ENCODE measurements around the gene RRAS2.
"Not testable (repeated sequence)": the region's sequence is repeated elsewhere in the genome, so short reads cannot be mapped to it uniquely, and the experiment has no call there.

The RRAS2 gene

DNA sequence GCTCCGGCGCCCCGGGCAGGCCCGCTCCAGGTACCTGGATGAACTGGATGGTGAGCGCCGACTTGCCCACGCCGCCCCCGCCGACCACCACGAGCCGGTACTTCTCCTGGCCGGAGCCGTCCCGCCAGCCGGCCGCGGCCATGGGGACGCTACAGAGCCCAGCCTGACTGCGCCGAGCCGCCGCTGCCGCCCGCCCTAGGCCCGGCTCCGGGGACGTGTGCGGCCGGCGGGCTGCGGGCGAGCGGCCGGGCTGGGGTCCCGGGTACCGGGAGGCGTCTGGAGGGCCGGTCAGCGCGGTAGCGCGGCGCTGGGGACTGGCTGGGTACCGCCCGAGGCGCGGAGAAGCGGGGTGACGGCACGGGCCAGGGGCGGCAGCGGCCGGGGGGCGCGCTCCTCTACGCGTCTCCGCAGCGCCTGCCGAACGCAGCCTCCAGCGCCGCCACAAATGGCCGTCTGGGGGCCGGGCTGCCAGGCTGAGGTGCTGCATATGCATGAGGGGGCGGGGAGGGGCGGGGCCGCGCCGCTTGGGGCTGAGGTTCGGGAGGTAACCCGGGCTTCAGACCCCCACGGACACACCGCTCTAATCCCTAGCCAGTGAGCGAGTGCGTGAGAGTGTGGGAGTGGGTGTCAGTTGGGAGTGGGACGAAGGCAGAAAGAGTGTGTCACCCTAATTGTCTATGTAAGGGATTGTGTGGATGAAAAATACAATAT lies at the start of gene RRAS2:
RRAS2 (minus strand) TSS at position 455 of the 711 bp plus-strand sequence; CDS start at position 142, 313 bp downstream.
- DNase-seq, result peak; percentile 37

DNA sequence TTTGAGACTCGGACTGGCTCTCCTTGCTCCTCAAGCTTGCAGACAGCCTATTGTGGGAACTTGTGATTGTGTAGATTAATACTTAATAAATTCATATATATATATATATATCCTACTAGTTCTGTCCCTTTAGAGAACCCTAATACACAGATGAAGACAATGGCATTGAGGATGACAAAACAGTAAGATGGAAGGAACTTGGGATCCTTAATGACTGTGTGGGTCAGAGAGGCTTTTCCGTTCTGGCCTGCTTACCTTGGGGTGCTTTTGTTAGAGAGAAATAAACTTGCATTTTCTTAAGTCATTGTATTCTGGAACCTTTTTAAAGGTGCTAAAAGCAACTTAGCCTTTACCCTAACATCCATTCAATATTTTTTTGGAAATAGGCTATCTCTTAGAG lies 49.6 kb upstream of the RRAS2 start:
- DNase-seq, result no peak

DNA sequence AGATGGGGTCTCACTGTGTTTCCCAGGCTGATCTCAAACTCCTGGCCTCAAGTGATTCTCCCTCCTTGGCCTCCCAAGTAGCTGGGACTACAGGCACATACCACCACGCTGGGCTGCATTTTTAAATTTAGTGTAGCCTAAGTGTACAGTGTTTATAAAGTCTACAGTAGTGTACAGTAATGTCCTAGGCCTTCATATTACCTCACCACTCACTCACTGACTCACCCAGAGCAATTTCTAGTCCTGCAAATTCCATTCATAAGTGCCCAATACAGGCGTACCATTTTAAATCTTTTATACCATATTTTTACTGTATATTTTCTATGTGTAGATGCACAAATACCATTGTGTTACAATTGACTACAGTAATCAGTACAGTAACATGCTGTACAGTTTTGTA lies 47.1 kb upstream of the RRAS2 start:
- DNase-seq, result not testable (repeated sequence)

DNA sequence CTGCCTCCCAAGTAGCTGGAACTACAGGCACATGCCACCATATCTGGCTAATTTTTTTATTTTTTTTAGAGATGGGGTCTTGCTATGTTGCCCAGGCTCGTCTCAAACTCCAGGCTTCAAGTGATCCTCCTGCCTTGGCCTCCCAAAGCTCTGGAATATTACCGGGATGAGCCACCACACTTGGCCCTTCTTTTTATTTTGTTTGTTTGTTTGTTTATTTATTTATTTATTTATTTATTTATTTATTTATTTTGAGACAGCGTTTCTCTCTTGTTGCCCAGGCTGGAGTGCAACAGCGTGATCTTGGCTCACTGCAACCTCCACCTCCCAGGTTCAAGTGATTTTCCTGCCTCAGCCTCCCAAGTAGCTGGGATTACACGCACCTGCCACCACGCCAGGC lies 44.5 kb upstream of the RRAS2 start:
- DNase-seq, result not testable (repeated sequence)

- no peak for DNase-seq
Measured at GRCh38 chr11:14399087-14399486, 40.1 kb upstream of the RRAS2 start.

DNA sequence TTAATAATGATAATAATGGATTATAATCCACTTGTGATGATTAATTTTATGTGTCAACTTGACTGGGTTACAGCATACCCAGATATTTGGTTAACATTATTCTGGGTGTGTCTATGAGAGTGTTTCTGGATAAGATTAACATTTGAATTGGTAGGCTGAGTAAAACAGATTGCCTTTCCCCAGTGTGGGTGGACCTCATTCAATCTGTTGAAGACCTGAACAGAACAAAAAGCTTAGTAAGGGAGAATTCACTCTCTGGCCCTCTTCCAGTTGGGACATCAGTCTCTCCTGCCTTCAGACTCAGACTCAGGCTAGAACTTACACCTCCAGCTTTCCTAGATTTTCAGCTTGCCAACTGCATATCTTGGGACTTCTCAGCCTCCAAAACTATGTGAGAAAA lies 37.3 kb upstream of the RRAS2 start:
- DNase-seq, result no peak

DNA sequence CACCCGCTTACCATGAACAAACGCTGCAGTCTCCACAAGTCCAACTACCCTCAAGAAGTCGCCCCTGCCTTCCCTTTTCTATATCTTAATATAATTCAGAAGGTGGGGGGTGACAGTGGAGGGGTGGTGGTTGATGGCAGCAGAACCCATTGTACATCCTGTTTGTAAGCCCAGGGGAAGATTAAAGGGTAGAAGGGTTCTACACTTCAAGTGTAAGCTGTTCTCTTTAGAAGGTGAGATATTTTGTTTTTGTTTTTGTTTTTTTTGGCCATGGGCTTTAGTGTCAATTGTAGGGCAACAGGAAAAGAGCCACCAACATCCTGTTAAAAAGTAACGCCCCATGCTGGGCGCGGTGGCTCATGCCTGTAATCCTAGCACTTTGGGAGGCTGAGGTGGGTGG lies 34.9 kb upstream of the RRAS2 start:
- no peak for DNase-seq

GRCh38 chr11:14393129-14393528 lies 34.1 kb upstream of the RRAS2 start:
- DNase-seq, result no peak

- DNase-seq, result no peak
Measured at GRCh38 chr11:14390669-14391068, 31.7 kb upstream of the RRAS2 start.

GRCh38 chr11:14388352-14388751 lies 29.4 kb upstream of the RRAS2 start:
- no peak for DNase-seq

- no peak for DNase-seq
Measured at GRCh38 chr11:14386895-14387480, 28.0 kb upstream of the RRAS2 start.

DNA sequence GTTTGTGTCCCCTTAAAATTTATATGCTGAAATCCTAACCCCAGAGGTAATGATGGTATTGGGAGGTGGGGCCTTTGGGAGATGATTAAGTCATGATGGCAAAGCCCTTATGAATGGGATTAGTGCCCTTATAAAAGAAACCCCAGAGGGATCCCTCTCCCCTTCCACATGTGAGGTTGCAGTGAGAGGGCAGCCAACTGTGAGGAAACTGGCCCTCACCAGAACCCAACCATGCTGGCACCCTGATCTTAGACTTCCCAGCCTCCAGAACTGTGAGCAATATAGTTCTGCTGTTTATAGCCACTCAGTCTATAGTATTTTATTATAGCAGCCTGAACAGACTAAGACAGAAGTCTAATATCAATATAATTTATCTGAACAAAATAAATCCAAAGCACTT lies 27.1 kb upstream of the RRAS2 start:
- DNase-seq, result no peak

DNA sequence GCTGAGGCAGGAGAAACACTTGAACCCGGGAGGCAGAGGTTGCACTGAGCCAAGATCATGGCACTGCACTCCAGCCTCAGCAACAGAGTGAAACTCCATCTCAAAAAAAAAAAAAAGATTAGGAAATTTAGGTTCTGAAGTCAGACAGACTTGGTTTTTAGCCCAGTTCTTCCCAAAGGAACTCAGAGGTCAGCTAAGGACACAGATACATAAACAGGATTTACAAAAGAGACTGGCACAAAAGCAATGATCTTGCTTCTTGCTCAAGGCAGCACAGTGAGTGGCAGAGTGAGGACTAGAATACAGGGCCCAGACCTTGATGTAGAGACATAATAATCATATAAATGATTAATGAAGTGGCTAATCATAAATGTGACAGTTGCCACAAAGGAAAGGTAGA lies 25.4 kb upstream of the RRAS2 start:
- DNase-seq, result no peak

DNA sequence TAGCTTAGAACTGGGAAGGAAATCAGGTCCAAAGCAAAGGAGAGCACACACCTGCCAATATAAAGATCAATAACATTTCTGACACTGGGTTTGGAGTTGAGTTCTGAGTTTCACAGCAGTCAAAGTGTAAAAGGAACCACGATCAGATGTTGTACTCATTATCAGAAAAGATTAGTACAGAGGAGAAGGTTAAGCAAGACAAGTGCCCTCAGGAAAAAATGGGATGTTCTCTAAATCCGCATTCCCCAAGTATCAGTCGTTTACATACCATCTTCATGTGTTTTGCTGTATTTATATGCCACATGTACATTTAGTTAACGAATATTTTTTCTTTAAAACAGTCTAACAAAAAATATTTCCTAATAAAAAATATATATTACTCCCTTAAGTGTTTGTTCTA lies 23.0 kb upstream of the RRAS2 start:
- DNase-seq, result no peak

- no peak for DNase-seq
Measured at GRCh38 chr11:14380947-14381561, 22.1 kb upstream of the RRAS2 start.

DNA sequence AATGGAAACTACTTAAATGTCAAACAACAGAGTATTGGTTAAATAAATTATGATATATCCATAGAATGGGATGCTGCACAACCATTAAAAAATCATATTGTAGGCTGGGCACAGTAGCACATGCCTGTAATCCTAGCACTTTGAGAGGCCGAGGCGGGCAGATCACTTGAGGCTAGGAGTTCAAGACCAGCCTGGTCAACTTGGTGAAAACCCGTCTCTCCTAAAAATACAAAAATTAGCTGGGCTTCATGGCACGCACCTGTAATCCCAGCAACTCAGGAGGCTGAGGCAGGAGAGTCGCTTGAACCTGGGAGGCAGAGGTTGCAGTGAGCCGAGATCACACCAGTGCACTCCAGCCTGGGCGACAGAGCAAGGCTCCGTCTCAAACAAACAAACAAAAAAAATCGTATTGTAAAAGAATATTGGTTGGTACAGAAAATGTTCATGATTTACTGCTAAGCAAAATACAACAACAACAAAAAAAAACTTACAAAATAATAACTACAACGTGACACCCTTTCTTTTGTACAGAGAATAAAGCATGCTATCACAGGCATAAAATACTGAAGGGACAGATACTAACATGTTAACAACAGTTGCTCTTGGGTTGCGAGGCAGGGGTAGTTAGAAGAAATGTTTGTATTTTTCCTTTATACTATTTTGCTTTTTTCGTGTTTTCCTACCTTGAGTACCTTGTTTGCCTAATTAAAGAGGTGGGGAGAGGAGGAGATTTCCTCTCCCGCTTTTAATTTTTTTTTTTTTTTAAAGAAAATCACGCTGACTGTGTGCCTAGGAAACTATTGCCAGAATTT lies 21.3 kb upstream of the RRAS2 start:
- DNase-seq, result no peak

- DNase-seq, result no peak
Measured at GRCh38 chr11:14378171-14378570, 19.2 kb upstream of the RRAS2 start.

DNA sequence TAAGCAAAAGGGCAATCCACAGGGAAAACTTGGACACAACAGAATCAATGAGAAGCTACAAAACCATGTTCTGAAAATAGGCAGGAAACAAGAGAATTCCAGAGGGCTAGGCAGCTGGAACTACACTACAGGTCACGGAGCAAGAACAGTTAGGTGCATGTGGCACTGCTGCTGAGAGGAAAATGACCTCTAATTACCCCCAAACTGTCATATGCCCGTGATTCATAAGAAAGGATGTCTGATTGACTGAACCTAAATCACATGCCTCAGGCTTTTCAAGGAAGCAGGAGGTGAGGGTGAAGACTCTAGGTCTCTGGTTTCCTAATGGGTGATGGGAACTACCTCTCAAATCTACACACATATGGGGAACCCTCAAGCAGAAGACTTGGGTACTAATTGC lies 17.9 kb upstream of the RRAS2 start:
- no peak for DNase-seq

DNA sequence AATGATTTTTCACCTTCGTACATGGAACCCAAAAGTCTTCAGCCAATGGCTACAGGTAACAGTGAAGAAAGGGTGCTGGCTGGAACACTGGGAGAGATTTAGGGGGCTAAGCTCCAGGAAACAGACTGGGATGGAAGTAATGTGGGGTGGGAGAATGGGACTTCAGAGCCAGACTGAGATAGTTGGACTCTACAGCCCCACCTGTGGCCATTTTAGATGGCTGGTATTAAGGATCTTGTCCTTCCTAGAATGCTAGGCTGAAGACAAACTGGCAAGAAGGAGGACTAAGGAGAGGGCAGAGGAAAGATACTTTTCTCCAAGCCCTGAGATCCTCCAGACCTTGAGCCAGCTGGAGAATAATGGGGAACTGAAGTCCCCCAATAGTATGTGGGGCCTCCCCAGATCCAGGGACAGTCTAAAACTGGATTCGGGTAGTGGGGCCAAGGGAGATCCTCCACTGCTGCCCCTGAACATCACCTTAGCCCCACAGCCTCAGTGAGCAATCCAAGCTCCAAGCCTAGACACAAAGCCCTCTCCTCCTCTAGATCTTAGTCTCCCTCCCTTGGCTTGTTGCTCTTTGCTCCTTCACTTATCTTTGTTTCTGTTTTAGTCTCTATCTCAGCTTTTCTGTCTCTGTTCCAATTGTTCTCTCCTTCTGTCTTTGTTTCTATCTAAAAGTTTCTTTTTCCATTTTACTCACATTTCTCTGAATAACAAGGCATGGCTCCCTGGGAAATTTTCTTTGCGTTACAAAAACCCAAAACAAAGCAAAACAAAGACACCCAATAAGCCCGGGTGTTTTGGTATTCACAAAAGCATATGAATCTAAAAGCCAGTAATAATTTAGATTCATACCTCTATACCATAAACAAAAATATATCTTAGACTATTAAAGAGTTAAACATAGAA lies 16.2 kb upstream of the RRAS2 start:
- DNase-seq, result no peak

- DNase-seq, result no peak
Measured at GRCh38 chr11:14373941-14374646, 15.1 kb upstream of the RRAS2 start.

DNA sequence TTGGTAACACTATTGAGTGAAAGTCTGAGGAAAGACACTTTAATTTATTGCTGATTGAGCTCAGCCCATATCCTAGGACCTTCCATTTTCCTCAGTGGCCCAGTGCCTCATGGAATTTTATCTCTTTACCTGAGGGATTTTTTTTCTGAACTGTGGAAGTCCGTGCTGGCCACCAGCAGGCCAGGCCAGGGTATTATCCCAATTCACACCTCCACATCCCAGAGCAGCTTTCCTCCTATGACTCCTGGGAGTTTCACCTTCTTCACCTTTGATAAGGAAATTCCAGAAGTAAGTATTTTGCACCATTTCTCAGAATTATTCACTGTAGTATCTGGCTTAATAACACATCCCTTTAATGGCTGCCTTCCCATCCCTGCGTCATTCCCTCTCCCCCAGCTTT lies 13.0 kb upstream of the RRAS2 start:
- no peak for DNase-seq

DNA sequence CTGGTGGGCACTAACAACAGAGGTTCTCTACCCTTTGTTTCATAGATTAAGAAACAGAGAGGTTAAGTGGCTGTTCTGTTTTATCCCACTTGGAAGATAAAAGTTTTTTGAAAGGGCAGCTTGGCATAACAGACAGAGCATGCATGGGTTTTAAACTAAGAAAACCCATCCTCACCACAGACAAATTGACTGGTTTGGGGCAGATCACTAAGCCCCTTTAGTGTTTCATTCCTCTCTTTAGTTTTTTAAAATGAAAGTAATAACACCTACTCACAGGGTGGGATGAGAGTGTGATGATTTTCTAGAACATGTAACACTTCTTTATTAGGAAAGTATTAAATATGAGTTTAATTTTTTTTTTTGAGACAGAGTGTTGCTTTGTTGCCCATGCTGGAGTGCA lies 12.3 kb upstream of the RRAS2 start:
- no peak for DNase-seq
